ENCODE results near the gene PALB2. TPM values are rescaled to one million over a fixed set of nuclear protein-coding genes. Genes with fewer than 3 reads are reported as not detected.

Gene PALB2
- polyA plus RNA-seq, 1 of the 3 experiments (the other 2 are of a cell fraction), result 3.3 TPM

DNA sequence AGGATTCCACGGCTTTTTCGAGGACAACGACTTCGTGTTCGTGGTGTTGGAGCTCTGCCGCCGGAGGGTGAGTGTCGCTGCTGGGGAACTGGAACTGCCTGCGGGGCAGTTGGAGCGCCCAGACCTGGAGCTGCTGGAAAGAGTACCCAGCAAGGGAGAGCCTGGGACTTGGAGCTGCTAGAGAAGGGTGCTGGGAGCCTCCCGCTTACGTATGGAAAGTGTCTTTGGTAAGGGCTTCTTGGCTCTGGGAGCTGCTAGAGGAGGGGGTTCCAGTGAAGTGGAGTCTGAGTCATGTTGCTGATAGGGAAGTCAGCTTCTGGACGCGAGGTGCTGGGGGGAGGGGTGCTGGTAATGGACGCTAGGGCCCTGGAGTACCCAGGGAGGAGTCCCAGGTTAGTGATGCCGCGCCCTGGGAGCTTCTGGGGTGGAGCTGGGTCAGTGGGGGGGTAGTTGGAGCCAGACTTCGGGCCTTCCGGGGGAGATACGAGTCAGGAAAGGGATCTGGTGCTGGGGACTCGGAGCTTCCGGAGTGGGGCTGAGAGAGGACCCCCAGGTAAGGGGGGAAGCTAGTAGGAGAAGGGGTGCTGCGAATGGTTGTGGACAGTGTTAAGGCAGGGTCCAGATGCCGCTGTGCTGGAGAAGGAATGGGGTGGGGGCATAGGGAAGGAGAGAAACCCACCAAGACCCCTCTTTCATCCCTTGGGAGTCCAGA, 38.3 kb upstream of the PALB2 start:
- peak overlapping the region; percentile 98 for H3K4me2 ChIP-seq
- POLR2A ChIA-PET, result interaction anchor here (0.7 to 2.0 kb wide), 3 partner anchors 10 to 358 kb away, joined by 3 to 9 read pairs (median 3); no protein-coding TSS in a partner anchor
- WGBS (ENCODE audit: low lambda C conversion rate), result 3% methylated on average over 15 of the region's 24 CpGs
- H3K27me3 ChIP-seq (ENCODE audit: insufficient read depth), result no peaks in the 10 kb centered on the region
- 0 out of 2 replicates have a peak overlapping the region, but pooled peaks have one; percentile 67 for H2AFZ ChIP-seq (ENCODE audit: low read depth)
- H3K4me1 ChIP-seq (ENCODE audit: control insufficient read depth in 1 of 2, insufficient read depth in 2 of 2, low read depth in 1 of 2, low read length in 1 of 2), result peaks cover 17 to 25% of the 10 kb centered on the region in 2 experiments; a peak in 2 of 4 replicates
- DNase-seq, result peak; percentile 71
- TF ChIP-seq, protein P1, sequence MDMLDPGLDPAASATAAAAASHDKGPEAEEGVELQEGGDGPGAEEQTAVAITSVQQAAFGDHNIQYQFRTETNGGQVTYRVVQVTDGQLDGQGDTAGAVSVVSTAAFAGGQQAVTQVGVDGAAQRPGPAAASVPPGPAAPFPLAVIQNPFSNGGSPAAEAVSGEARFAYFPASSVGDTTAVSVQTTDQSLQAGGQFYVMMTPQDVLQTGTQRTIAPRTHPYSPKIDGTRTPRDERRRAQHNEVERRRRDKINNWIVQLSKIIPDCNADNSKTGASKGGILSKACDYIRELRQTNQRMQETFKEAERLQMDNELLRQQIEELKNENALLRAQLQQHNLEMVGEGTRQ (IDR thresholded peaks at IDR 0.05; ENCODE audit: borderline replicate concordance, low read depth, low read length), result no peak
- TF ChIP-seq EP300 (IDR thresholded peaks at IDR 0.05; ENCODE audit: borderline replicate concordance in 1 of 2, low read depth in 1 of 2, low read length in 1 of 2), result no peak
- 0 out of 2 replicates have a peak, but pooled peaks have one; percentile 11 for TF ChIP-seq JUND (IDR thresholded peaks at IDR 0.05)
- no peak for TF ChIP-seq MEF2A (IDR thresholded peaks at IDR 0.05; ENCODE audit: borderline replicate concordance, low read depth)
- no peak for TF ChIP-seq EZH2phosphoT487 (IDR thresholded peaks at IDR 0.05; ENCODE audit: borderline replicate concordance, low read depth)
- no peak for TF ChIP-seq FOXM1 (IDR thresholded peaks at IDR 0.05; ENCODE audit: low read depth)
- TF ChIP-seq FOXJ3 (CRISPR knock-in tag; IDR thresholded peaks at IDR 0.05), result no peak
- no peak for TF ChIP-seq NRF1 (IDR thresholded peaks at IDR 0.05; ENCODE audit: low read depth, low read length)
- no peak for TF ChIP-seq TAF1 (IDR thresholded peaks at IDR 0.05; ENCODE audit: borderline replicate concordance, low read depth, low read length)
- TF ChIP-seq RAD21 (IDR thresholded peaks at IDR 0.05; ENCODE audit: low read length), result no peak
- no peak for TF ChIP-seq MXI1 (IDR thresholded peaks at IDR 0.05; ENCODE audit: low read depth, low read length)
- TF ChIP-seq, protein P2, sequence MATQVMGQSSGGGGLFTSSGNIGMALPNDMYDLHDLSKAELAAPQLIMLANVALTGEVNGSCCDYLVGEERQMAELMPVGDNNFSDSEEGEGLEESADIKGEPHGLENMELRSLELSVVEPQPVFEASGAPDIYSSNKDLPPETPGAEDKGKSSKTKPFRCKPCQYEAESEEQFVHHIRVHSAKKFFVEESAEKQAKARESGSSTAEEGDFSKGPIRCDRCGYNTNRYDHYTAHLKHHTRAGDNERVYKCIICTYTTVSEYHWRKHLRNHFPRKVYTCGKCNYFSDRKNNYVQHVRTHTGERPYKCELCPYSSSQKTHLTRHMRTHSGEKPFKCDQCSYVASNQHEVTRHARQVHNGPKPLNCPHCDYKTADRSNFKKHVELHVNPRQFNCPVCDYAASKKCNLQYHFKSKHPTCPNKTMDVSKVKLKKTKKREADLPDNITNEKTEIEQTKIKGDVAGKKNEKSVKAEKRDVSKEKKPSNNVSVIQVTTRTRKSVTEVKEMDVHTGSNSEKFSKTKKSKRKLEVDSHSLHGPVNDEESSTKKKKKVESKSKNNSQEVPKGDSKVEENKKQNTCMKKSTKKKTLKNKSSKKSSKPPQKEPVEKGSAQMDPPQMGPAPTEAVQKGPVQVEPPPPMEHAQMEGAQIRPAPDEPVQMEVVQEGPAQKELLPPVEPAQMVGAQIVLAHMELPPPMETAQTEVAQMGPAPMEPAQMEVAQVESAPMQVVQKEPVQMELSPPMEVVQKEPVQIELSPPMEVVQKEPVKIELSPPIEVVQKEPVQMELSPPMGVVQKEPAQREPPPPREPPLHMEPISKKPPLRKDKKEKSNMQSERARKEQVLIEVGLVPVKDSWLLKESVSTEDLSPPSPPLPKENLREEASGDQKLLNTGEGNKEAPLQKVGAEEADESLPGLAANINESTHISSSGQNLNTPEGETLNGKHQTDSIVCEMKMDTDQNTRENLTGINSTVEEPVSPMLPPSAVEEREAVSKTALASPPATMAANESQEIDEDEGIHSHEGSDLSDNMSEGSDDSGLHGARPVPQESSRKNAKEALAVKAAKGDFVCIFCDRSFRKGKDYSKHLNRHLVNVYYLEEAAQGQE (IDR thresholded peaks at IDR 0.05; ENCODE audit: low read depth, low read length), result no peak
- TF ChIP-seq, protein P3, sequence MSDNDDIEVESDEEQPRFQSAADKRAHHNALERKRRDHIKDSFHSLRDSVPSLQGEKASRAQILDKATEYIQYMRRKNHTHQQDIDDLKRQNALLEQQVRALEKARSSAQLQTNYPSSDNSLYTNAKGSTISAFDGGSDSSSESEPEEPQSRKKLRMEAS (IDR thresholded peaks at IDR 0.05; ENCODE audit: low read depth), result no peak
- 0 out of 2 replicates have a peak, but pooled peaks have one; percentile 14 for TF ChIP-seq FOSL2 (IDR thresholded peaks at IDR 0.05; ENCODE audit: borderline replicate concordance, low read depth)
- H3K9ac ChIP-seq, result peak overlapping the region; percentile 88
- H4K20me1 ChIP-seq (ENCODE audit: insufficient read depth), result peaks cover 26% of the 10 kb centered on the region
- peak overlapping the region in 1 of 2 experiments; percentile 48; a peak in 2 of 4 replicates for H3K27ac ChIP-seq (ENCODE audit: low read depth in 2 of 2, low read length in 1 of 2)
- peak overlapping the region; percentile 73 to 77 for H3K4me3 ChIP-seq (ENCODE audit: low read depth in 2 of 2, low read length in 1 of 2)
- peaks cover 28 to 31% of the 10 kb centered on the region in 2 experiments for H3K36me3 ChIP-seq (replicated peaks in 1 of 2; ENCODE audit: control insufficient read depth in 1 of 2, insufficient read depth in 2 of 2, low read length in 1 of 2)
- CTCF ChIA-PET, result interaction anchor here (1.0 to 3.1 kb wide), 4 partner anchors 10 to 357 kb away, joined by 3 to 19 read pairs (median 6); partner anchors contain the start of genes DCTN5 and PALB2
- H3F3A ChIP-seq (replicated peaks; ENCODE audit: insufficient read depth), result peaks cover 11% of the 10 kb centered on the region
- peaks cover 68% of the 10 kb centered on the region for H3K79me2 ChIP-seq (ENCODE audit: insufficient read depth)
- no peaks in the 10 kb centered on the region for H3K9me3 ChIP-seq
- H3K9me2 ChIP-seq, result no peaks in the 10 kb centered on the region

All from SK-N-SH (cell line).